GM08714 (cell line): ENCODE results near the gene GLIPR1L2.
"Not testable (repeated sequence)": the region's sequence is repeated elsewhere in the genome, so short reads cannot be mapped to it uniquely, and the experiment has no call there.

Experiments
- H3K4me3 ChIP-seq: fragments of 200-500 bp; sonication (Bioruptor generic); 2 replicates; pipeline ENCODE4 v1.5.1; 2014; ENCODE audit warnings: mild to moderate bottlenecking, low read length, inconsistent platforms
- ZNF274 ChIP-seq: IDR thresholded peaks from 2 replicates; pipeline ENCODE4 v1.6.1; 2012; ENCODE audit warnings: mild to moderate bottlenecking, low read depth, low read length

Gene GLIPR1L2

DNA sequence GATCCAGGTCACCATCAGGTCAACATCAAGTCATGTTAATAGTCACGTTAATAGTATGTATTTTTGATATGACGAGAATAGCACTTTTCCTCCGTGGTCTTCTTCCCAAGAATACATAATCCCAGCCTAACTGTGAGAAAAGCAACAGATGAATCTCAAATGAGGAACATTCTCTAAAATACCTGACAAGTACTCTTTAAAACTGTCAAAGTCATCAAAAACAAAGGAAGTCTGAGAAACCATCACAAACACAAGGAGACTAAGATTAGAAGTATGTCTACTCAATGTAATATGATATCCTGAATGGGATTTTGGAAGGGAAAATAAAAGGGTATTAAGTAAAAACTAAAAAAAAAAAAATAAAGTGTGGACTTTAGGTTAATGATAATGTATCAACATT is 52.8 kb downstream of the GLIPR1L2 start:
- no peak for TF ChIP-seq ZNF274
- no peak overlapping the region for H3K4me3 ChIP-seq

DNA sequence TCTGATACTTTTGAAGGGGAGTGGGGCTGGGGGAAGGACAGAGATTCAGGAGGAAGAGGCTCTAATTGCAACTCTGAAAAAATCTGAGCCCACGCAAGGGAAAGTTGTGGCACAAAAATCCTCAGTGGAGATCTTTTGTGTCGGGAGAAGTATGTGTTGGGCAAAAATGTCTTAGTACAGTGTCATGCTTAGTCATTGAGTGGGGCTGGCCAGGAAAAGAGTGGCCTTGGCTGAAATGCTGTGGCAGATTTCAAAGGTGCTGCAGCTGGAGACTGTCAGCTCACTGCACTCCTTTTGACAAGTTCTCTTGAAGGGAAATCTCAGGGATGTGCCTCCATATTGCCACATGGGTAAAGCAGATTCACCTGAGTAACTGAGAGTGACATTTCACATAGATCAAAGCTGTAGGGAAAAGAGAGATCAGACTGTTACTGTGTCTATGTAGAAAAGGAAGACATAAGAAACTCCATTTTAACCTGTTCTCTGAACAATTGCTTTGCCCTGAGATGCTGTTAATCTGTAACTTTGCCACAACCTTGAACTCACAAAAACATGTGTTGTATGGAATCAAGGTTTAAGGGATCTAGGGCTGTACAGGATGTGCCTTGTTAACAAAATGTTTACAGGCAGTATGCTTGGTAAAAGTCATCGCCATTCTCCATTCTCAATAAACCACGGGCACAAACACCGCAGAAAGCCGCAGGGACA is 53.7 kb downstream of the GLIPR1L2 start:
- TF ChIP-seq ZNF274: no peak
- no peak overlapping the region for H3K4me3 ChIP-seq

DNA sequence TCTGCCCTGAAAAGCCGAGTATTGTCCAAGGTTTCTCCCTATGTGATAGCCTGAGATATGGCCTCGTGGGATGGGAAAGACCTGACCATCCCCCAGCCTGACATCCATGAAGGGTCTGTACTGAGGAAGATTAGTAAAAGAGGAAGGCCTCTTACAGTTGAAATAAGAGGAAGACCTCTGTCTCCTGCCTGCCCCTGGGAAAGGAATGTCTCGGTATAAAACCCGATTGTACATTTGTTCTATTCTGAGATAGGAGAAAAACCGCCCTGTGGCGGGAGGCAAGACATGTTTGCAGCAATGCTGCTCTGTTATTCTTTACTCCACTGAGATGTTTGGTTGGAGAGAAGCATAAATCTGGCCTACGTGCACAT is 54.2 kb downstream of the GLIPR1L2 start:
- H3K4me3 ChIP-seq: not testable (repeated sequence)

DNA sequence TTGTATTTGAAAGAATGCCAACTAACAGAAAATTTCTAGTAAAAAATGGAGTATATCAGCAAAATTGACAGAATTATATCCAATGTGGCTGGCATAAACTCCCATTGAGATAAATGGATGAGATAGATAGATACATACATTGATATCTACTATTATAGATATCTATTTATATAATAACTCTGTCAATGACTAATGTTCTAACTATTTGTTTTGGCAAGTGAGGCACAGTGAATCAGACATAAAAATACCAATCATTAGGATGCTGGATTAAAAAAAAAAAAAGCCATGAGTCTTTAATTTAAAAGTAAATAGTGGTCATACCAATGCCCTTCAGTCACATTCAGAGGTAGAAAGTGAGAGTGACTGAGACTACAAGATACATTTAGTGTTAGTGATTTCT is 56.0 kb downstream of the GLIPR1L2 start:
- no peak for TF ChIP-seq ZNF274
- H3K4me3 ChIP-seq: no peak overlapping the region

DNA sequence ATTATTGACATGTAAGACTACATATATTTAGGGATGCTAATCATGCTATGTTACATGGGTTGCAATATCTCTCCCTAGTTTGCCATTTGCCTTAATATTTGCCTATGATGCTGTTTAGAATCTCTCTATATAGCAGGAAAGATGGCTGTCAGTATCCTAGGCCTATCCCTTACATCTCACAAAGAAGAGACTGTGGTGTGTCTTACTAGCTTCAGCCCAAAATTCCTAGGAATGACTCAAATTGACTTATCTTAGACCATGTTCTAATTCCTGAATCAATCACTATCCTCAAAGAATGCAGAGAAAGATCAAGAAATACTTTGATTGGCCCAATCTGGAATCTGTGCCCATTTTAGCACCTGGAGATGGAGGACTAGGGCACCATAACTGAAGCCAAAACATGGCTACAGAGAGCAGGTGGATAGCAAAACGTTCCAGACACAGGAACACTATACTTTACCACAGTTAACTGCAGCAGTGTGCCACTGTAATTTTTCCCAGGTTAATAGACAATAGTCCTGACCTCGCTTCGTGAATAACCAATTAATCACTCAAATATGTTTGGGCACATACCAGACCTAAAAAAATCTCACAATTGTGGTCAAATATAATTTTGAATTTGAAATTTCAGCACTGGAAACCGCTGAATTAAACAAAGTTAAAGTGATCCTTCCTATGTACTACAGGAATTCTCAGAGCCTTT is 57.0 kb downstream of the GLIPR1L2 start:
- TF ChIP-seq ZNF274: no peak
- H3K4me3 ChIP-seq: no peak overlapping the region

DNA sequence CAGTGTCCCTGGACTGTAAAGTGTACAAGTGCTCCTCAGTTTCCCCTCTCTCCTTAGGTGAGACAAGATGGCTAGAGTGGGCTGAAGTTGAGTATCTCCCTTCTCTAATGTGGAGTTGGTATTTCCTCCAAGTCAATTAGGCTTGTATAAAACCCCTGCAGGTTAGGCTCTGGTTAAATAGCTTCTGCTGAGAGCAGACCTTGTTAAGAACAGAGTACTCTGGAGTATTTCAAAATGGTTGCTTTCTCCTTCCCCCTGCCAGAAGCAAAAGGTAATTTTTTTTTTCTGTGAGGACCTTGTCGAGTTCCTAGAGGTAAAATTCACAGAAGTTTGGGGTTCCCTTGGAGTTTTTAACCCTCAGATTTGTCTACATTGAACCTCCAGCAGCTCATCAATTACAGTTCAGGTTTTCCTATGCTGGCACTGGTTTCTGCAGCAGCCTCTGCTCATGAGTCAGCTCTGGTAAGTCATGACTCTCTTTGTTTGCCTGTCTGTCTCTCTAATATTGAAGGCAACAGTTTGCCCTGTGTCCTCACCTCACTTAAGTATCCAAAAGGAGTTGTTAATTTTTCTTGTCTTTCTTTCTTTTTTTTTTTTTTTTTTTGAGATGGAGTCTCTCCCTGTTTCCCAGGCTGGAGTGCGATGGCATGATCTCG is 61.9 kb downstream of the GLIPR1L2 start:
- H3K4me3 ChIP-seq: no peak overlapping the region
- TF ChIP-seq ZNF274: no peak

DNA sequence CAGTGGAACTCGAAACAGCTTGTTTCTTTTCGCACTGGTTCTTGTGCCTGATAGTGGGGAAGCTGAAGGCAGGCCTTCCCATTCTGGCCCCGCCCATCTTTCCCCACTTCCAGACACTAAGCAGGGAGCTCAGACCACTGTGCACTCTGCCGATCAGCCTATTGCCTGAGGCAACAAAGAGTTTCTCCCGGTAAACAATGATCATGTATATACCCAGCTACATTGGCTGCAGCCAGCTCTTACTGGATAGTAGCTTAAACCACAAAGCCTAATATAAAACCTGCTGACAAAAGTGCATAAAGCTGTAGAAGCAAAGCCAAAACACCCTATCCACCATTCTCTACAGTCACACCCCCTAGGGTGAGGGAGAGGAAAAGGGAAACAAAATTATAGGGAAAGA is 65.0 kb downstream of the GLIPR1L2 start:
- no peak overlapping the region for H3K4me3 ChIP-seq
- TF ChIP-seq ZNF274: no peak

DNA sequence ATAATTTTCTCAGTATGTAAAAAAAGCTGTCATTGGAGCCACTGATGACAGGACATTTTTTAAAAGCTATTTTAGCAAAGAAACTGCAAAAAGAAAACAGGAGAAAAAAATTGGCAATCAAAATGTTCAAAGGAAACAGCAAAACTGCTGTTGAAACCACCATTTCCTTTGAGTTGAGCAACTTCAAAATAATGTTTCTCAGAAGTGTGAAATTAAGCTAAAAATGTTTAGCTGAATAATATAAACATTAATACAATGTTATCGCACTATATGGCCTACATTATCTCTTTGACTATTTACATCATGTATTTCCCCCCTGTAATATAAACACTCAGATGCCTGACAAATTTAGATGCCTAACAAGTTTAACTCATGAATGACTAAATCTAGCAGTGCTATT is 66.3 kb downstream of the GLIPR1L2 start:
- TF ChIP-seq ZNF274: no peak
- no peak overlapping the region for H3K4me3 ChIP-seq

DNA sequence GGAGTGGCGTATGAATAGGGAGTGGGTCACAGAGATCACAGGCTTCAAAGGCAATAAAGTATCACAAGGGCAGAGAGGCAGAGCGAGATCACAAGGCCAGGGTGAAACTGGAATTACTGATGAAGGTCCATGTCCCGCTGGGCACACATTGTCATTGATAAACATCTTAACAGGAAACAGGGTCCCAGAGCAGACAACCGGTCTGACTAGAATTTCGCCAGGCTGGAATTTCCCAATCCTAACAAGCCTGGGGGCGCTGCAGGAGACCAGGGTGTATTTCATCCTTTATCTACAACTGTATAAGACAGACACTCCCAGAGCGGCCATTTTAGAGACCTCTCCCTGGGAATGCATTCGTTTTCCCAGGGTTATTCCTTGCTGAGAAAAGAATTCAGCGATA is 67.0 kb downstream of the GLIPR1L2 start:
- not testable (repeated sequence) for H3K4me3 ChIP-seq

DNA sequence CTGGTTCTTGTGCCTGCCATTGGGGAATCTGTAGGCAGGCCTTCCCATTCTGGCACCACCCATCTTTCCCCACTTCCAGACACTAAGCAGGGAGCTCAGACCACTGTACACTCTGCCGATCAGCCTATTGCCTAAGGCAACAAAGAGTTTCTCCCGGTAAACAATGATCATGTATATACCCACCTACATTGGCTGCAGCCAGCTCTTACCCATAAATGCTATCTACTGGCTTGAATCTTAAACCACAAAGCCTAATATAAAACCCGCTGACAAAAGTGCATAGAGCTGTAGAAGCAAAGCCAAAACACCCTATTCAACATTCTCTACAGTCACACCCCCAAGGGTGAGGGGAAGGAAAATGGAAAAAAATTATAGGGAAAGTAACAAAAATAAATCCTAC is 68.9 kb downstream of the GLIPR1L2 start:
- TF ChIP-seq ZNF274: no peak
- H3K4me3 ChIP-seq: no peak overlapping the region

DNA sequence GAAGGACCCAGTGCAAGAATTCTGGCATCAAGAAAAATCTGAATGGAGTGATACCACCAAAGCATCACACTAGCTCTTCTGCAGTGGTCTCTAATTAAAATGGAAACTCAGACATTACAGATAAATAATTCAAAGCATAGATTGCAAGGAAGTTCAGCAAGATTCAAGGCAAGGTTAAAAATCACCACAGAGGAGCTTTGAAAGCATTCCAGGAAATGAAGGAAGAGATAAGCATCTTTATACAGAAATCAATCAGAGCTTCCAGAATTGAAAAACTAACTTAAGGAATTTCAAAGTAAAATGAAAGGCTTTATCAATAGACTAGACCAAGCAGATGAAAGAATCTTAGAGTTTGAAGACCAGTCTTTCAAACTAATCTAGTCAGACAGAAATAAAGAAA is 69.3 kb downstream of the GLIPR1L2 start:
- H3K4me3 ChIP-seq: no peak overlapping the region
- no peak for TF ChIP-seq ZNF274

DNA sequence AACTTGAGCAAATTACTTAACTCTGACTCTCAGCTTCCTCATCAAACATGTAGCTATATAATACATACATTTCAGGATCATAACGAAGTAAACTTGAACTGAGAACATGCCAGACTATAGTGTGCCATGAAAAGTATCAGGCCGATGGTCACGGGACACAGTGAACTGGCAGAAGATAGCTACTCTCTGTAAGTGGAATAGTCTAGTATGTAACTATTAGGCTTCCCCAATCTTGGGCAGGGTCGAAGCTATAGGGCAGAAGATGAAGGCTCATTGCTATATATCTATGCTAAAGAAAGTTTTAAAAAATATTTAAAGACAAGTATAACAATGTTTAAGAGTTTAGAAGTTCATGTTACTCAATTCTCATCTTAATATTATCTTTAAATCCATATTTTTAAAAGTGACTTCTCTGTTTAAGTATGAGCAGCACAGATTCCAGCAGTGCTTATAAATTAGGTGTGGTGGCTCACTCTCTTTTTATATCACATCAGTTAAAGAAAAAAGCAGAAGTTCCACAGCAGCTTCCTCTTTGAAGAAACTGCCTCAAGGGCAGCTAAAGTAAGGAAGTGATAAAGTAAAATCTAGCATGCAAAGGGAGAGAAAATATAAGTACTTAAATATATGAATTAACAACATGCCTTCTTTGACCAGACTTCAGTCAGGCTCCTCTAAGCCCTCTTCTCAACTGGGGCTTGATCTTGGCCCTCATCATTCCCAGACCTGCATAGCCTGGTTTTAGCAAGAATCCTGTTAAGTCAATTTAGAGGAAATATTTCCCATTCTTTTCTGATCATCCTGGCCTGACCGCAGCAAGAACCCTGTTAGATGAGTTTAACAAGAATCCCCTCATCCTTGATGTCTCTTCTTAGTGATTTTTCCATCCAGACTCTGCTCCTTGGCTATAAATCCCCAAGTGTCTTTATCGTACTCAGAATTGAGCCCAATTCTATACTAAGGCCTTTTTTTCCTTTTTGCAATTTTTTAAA is 81.3 kb downstream of the GLIPR1L2 start:
- H3K4me3 ChIP-seq: no peak overlapping the region
- TF ChIP-seq ZNF274: no peak

DNA sequence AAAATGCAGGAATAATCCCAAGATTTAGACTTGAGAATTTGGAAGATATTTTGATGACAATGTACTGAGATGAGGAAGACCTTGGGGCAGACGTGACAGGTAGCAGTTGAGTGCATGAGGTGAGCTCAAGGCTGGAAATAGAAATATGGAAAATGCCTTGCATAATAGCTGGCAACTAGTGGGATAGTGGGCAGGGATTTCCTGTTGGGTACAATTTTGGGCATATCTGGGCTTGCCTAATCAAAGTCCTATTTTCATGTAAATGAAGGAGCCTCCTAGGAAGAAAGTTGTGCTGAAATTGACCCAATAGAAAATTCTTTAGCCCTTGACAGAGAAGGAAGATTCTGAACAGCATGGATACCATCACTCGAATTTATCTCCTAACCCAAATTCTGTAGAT is 83.2 kb downstream of the GLIPR1L2 start:
- H3K4me3 ChIP-seq: no peak overlapping the region
- no peak for TF ChIP-seq ZNF274

DNA sequence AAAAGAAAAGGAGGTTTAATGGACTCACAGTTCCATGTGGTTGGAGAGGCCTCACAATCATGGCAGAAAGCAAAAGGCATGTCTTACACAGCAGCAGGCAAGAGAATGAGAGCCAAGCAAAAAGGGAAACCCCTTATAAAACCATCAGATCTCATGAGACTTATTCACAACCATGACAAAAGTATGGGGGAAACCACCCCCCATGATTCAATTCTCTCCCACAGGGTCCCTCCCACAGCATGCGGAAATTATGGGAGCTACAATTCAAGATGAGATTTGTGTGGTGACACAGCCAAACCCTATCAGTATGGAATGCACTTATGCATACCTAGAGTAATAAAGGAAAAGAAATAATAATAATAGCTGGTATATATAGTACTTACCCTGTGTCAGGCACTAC is 85.2 kb downstream of the GLIPR1L2 start:
- no peak overlapping the region for H3K4me3 ChIP-seq
- TF ChIP-seq ZNF274: no peak

DNA sequence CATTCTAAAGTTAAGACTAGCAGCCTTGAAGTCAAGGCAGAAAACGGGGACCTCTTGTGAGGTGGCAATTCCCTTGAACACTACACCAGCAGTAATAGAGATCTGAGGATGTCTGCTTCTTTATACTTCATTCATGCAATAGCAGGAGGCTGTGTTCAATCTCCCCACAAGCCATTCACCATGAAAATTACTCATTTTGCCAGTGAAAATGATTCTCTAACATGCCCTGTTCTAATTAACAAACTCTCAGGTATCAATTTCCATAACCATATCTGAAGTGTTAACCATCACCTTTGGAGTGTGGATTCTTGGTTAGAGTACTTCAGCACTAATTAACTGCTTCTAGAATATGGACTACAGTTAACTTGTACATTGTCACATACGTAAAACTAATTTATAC is 86.2 kb downstream of the GLIPR1L2 start:
- no peak overlapping the region for H3K4me3 ChIP-seq
- no peak for TF ChIP-seq ZNF274
